Omental fat pad (tissue), 4 donors: ENCODE measurements around the gene SF3B1. TPM values are rescaled to one million over a fixed set of nuclear protein-coding genes. Genes with fewer than 3 reads are reported as not detected.
"Not testable (repeated sequence)": the region's sequence is repeated elsewhere in the genome, so short reads cannot be mapped to it uniquely, and the experiment has no call there.

Experiments used
- ATAC-seq: fragments of 150-250 bp; one replicate; pipeline ENCODE4 v1.9.1; 2016; ENCODE audit warnings: mild to moderate bottlenecking, moderate library complexity; ENCODE audit not compliant: low FRiP score
- DNase-seq: peaks from one replicate; pipeline ENCODE4 v3.0.0-alpha.2; 2019; ENCODE audit warnings: low spot score
- total RNA-seq, 4 donors: library from RNA; depleted of rRNA; stranded (reverse); fragments of >200 nt; gene quantifications; one replicate each; pipeline ENCODE4 v1.1.0, GENCODE V29; 2016
- TF ChIP-seq, protein P1 (sequence below), 3 donors: fragments of 450-650 bp; IDR thresholded peaks; one replicate each; pipeline ENCODE4 v1.5.1; 2016 to 2017; ENCODE audit warnings: antibody characterized with exemption in 3 of 3, mild to moderate bottlenecking in 3 of 3, moderate library complexity in 2 of 3

Gene SF3B1
- total RNA-seq: 100 to 1,000 TPM; 257 to 444 (median 292) TPM

DNA sequence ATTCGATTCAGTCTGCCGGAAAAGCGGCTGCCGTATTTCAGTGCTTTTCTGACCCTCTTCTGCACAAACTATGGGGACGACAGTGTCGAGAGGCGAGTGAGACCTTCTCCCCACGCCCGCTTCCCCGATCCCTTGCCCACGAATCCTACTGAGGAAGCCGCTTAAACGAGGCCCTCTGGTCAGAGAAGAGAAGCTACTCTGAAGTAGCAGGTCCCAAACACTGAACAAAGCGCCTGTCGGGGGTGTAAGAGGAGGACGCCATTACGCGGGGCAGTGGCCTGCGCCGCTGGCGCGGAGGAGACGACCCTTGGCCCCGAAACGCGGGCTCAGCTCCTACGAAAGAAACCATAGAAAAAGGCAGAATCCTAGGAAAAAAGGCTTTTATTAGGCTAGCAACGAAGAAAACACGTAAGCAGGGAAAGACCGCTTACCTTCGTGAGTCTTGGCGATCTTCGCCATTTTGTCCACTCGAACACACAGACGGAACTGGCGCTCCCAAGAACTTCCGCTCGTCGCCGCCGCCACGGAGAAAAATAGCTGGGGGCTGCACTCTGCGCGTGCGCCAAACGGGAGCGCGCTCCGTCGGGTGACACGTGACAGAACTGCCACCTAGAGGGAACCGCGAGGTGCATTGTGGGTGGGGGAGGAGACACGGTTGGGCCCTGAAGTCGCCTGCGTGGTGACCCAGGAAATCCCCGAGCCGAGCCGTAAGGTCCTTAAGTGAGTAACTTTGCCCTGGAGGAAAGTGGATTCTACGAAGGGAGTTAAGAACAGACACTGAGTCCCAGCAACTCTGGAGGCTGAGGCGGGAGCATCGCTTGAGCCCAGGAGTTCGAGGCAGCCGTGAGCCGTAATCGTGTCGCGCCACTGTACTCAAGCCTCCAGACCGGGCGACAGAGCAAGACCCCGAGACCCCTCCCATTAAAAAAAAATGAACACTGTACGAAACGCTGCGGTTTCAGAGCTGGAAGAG is at the start of gene SF3B1:
Gene SF3B1, minus strand, starts transcription at position 488 of the 973 bp plus-strand sequence. Its CDS starts 29 bp downstream, at position 459.
- peak; percentile 100 for ATAC-seq
- DNase-seq: peak; percentile 94
- TF ChIP-seq, protein P1, sequence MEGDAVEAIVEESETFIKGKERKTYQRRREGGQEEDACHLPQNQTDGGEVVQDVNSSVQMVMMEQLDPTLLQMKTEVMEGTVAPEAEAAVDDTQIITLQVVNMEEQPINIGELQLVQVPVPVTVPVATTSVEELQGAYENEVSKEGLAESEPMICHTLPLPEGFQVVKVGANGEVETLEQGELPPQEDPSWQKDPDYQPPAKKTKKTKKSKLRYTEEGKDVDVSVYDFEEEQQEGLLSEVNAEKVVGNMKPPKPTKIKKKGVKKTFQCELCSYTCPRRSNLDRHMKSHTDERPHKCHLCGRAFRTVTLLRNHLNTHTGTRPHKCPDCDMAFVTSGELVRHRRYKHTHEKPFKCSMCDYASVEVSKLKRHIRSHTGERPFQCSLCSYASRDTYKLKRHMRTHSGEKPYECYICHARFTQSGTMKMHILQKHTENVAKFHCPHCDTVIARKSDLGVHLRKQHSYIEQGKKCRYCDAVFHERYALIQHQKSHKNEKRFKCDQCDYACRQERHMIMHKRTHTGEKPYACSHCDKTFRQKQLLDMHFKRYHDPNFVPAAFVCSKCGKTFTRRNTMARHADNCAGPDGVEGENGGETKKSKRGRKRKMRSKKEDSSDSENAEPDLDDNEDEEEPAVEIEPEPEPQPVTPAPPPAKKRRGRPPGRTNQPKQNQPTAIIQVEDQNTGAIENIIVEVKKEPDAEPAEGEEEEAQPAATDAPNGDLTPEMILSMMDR (IDR thresholded peaks at IDR 0.05): no peak

DNA sequence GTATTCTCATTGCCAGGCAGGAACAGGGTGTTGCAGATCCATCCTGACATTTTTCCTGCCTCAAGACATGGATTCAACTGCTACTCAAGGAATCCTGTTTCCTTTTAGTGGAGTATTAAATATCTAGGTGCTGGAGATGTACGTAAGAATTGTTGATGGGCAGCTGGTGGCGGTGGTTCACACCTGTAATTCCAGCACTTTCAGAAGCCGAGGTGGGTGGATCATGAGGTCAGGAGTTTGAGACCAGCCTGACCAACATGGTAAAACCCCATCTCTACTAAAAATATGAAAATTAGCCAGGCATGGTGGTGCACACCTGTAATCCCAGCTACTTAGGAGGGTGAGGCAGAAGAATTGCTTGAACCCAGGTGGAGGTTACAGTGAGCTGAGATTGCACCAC is 49.4 kb upstream of the SF3B1 start:
- not testable (repeated sequence) for DNase-seq, ATAC-seq

DNA sequence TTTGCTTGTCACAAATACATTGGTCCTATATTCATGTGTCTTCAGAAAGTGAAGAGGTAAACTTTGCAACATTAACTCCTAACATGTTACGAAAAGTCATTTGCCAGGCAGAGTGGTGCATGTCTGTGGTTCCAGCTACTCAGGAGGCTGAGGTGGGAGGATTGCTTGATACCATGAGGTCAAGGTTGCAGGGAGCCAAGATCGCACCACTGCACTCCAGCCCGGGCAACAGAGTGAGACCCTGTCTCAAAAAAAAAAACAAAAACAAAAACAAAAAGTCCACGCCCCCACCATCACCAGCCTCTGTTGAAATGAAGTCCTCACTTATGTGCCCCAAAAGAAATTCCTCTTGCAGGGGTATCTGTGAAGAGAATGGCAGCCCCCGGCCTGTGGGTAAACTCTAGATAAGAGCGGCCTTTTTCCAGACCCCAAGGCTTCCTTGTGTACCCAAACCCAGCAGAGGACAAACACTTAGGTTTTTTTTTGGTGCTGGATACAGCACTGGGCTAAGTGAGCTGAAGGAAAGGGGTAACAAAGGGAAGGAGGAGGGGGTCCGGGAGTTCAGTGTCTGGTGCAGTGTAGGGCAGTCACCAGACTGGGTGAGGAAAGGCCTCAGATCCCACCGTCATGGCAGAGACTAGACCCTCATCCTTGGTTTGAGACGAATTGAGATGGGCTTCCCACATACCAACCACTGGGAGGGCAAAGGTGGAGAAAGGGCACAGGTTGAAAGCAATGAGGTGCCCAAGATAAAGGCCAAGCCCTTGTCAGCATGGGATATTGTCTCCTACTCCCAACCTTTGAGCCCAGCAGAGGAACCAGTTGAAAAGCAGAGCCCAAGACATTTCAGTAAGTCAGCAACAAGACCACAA is 45.6 kb upstream of the SF3B1 start:
- TF ChIP-seq, protein P1 (IDR thresholded peaks at IDR 0.05): no peak
- DNase-seq (no peak), ATAC-seq (no peak)

GRCh38 chr2:197477797-197478196 is 43.0 kb upstream of the SF3B1 start:
- no peak for ATAC-seq
- no peak for DNase-seq
- TF ChIP-seq, protein P1 (IDR thresholded peaks at IDR 0.05): no peak

- TF ChIP-seq, protein P1 (IDR thresholded peaks at IDR 0.05): no peak
- DNase-seq (no peak), ATAC-seq (no peak)
Measured at GRCh38 chr2:197472166-197472565, 37.3 kb upstream of the SF3B1 start.

DNA sequence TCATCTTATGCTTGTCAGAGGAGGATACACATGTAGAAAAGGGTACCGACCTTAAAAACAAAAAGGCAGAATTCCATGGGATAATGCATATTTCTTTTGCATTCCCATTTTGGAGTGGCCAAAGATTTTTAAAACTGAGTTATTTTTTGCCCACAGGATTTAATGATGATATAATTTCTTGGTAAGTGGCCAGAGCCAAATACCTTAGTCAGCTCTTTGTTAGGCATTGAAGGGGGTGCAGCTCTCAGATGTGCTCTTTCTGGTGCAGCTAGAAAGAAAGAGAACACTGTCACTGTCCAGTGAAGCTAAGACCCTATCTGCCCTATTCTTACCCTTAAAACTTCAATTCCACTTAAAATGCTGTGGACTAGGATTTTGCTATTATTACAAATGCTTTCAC is 29.3 kb upstream of the SF3B1 start:
- DNase-seq (no peak), ATAC-seq (no peak)
- TF ChIP-seq, protein P1 (IDR thresholded peaks at IDR 0.05): no peak

DNA sequence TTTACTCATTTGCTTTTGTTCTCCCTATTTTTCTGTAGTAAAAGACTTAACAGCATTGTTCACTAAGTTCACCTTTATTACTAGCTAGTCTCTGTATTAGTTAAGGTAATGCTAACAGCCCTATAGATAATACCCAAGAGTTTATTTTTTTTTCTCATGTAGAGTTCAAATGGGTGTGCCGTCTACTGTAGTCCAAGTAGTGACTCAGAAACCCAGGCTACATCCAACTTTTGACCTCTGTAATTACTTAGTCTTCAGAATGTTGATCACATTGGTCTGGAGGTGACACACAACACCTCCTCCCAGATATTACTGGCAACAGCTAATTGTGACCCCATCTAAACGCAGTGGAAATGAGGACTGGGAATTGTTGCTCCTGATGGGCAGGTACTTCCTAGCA is 26.2 kb upstream of the SF3B1 start:
- DNase-seq (no peak), ATAC-seq (peak; percentile 62)
- TF ChIP-seq, protein P1 (IDR thresholded peaks at IDR 0.05): no peak
